AG09309 (cell line): ENCODE results near the gene GC.

Experiments
- DNase-seq: peaks from one replicate; pipeline ENCODE4 v3.0.0-alpha.2; 2010; ENCODE audit warnings: low read depth
- H3K4me3 ChIP-seq: 2 replicates; pipeline ENCODE4 v1.5.1; 2011; ENCODE audit warnings: mild to moderate bottlenecking, low read depth, low read length, moderate library complexity; ENCODE audit not compliant: control insufficient read depth
- CTCF ChIP-seq: IDR thresholded peaks from 2 replicates; pipeline ENCODE4 v1.5.1; 2011; ENCODE audit warnings: mild to moderate bottlenecking, low read depth, low read length, inconsistent platforms; ENCODE audit not compliant: insufficient read depth, control insufficient read depth; ENCODE audit errors: missing control alignments

GC gene

DNA sequence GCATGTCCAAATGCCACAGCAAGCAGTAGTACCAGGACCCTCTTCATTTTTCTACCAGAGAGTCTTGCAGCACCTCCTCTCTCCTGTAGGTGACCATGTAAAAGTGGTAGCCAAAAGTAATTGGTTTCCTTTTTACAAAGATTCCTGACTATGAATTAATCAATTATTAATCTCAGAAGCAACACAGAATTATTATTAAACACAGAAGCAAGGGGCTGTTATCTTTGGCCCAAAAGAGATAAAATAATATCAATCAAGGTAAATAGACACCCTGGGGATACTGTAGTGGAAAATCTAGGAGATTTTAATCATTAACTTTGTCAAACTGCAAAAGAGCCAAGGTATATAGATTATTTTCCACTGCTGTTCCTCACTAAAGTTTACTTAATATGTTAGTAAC is at the start of gene GC:
GC (minus strand) TSS at position 108 of the 400 bp plus-strand sequence; CDS start at position 47, 61 bp downstream.
- TF ChIP-seq CTCF: no peak

GRCh38 chr4:71833232-71833900 is 49.5 kb upstream of the GC start:
- no peak overlapping the region for H3K4me3 ChIP-seq
- TF ChIP-seq CTCF: no peak
- DNase-seq: no peak

More for the DNA sequence above, at the start of gene GC:
- DNase-seq: no peak
- no peak within 1 kb of the TSS for H3K4me3 ChIP-seq

GRCh38 chr4:71832049-71832448 is 48.2 kb upstream of the GC start:
- no peak overlapping the region for H3K4me3 ChIP-seq
- TF ChIP-seq CTCF: no peak
- no peak for DNase-seq

GRCh38 chr4:71830497-71831190 is 46.8 kb upstream of the GC start:
- H3K4me3 ChIP-seq: no peak overlapping the region
- TF ChIP-seq CTCF: no peak
- no peak for DNase-seq

GRCh38 chr4:71828470-71828869 is 44.6 kb upstream of the GC start:
- no peak overlapping the region for H3K4me3 ChIP-seq
- no peak for TF ChIP-seq CTCF
- no peak for DNase-seq

GRCh38 chr4:71827826-71828225 is 43.9 kb upstream of the GC start:
- TF ChIP-seq CTCF: no peak
- no peak for DNase-seq
- H3K4me3 ChIP-seq: no peak overlapping the region
